Occipital lobe (tissue), 2 donors: ENCODE results near the gene FBN1. TPM values are rescaled to one million over a fixed set of nuclear protein-coding genes. Genes with fewer than 3 reads are reported as not detected.

Experiments used
- DNase-seq: peaks from one replicate; lab custom pipeline; 2025; lab: John Stamatoyannopoulos, UW
- total RNA-seq: library from RNA; depleted of rRNA; stranded (reverse); fragments of >200 nt; gene quantifications from one replicate; pipeline ENCODE4 v1.2.3, GENCODE V29; 2014

FBN1 gene
- total RNA-seq, 1 donor from 2014 or later, result 27.9 TPM

DNA sequence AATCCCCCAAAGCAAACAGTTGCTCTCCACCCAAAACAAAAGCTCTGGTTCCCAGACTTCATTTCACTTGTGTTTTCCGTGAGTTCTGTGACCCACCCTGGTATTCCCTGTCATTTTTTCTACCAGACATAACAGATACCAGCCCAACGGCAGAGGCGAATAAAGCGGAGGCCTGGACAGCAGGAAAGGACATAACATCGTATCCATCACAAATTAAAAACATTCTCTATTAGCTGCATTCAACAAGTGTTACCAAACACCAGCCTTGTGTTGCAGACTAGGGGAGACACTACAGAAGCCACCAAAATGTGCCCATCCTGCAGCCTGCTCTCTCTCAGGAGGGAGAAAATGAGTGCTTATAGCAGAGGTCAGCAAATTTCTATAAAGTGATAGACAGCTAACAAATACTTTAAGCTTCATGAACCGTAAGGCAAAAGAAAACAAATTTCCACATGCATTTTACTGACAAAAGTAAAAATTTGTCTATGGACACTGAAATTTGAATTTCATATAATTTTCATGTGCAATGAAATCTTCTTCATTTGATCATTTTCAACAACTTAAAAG is 7.1 kb upstream of the FBN1 start:
- DNase-seq, result no peak

GRCh38 chr15:48650931-48651330 is 5.4 kb upstream of the FBN1 start:
- DNase-seq, result no peak

GRCh38 chr15:48647962-48648361 is 2.5 kb upstream of the FBN1 start:
- DNase-seq, result no peak

DNA sequence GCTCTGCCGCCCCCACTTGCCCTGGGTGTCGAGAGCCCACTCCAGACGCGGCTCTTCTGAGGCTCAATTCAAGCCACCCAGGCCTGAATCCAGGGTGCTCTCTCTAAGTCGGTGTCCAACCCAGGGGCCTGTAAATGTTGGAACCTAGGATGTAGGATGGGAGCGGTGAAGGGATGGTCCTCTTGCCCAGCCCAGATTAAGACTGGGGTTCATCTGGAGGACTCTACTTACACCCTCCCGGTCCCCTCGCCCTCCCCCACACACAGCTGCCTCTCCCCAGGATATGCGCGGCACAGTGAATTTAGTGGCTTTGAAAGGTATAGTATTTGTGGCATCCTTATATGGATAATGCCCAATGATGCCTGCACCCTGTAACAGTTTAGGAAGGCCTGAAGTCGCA is 822 bp upstream of the FBN1 start:
- DNase-seq, result no peak

GRCh38 chr15:48644827-48645557 is 517 bp downstream of the FBN1 start:
- peak; percentile 76 for DNase-seq

GRCh38 chr15:48644467-48644826 is 1.1 kb downstream of the FBN1 start:
- DNase-seq, result peak; percentile 65

DNA sequence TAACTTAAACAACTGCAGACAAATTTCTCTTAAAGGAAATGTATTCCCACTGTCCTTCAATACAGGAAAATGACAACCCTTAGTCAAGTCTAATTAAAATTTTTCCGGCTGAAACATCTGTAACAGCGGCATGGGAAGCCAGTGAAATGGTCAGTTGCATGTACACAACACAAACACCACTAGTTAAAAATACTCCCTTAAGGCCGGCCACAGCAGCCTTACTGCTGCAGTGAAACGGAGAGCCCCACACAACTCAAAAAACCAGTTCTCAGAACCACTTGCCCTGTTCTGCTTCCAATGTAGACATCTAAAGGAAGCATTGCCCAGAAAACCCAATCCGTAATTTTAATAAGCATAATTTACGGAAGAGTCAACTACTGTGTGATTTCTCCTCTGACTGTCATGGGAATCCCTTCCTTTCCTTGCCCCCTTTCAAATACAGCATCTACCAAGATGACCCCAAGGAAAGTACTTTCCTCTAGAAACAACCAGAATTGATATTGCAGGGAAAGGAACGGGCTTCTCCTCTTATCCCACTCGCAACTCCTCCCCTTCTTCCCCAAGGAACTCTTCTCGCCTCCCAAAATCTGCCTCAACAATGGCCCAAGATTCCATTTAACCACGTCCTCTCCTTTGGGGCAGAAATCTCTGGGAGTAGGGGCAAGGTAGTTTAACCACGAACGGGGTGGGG is 1.6 kb downstream of the FBN1 start:
- DNase-seq, result no peak

- DNase-seq, result no peak
Measured at GRCh38 chr15:48643206-48643605, 2.3 kb downstream of the FBN1 start.

DNA sequence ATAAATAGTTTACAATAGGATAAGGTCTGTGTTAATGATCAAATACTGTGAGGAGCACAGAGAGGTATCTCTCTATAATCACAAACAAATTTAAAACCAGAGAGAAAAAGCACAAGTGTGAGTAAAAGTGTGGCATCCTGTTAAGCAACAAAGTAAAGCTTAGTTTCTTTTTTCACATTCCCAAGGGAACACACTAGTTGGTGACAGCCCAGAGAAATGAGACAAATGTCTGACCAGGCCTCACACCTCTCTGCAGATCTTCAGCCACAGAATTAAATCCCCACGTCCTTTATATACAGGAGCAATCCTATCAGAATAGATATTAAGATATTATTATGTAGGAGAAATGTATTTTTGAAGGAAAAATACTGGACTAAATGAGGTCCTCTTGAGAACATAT is 2.7 kb downstream of the FBN1 start:
- no peak for DNase-seq

DNA sequence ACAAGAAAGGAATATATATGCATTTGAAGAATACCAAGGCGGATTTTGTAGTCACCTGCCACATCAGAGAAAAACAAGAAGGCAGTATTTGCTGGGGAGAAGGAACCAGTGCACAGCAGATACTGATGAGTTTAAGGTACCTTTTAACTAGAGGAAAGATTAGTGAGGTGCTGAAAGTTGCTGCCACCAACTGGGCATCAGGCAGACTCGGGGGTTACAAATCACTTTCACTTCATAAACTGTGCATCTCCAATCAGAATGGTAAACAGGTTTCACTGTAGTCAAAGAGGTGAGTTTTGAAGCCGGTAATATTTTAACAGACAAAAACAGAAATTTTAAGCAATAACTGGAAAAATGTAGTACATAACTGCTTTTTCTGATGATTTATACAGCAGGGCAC is 4.1 kb downstream of the FBN1 start:
- no peak for DNase-seq

DNA sequence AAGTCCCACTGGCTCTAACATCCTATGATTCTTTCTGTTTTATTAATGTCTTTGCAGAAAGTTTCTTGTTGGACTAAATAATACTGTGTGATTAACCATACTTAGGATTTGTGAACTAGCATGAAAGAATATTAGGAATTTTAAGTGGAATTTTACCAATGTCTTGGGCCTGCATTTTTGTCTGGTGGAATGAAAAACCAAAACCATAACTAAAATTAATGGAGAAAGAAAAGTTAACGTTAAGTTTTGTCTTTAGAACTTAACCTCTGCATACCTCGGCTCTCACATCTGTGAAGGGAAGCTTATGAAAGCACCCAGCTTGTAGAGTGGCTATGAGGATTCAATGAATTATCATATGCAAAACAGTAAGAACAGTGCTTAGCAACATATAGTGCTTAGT is 6.5 kb downstream of the FBN1 start:
- no peak for DNase-seq

GRCh38 chr15:48637639-48638038 is 7.9 kb downstream of the FBN1 start:
- DNase-seq, result no peak

DNA sequence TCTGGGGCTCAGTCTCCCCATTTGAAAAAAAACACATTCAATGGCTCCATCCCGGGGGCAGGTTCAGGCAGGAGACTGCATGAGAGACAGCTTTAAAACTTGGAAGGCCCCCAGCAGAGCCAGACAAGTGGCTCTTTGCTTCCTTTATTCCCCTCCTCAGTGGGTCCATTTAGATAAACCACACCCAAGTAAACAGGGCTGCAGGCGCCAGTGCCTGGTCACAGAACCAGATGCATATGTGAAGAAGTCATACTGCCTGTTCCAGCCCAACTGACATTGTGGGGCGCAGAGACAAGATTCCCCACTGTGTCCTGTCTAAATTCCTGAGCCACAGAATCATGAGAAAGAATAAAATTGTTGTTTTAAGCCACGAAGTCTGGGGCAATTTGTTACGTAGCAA is 9.0 kb downstream of the FBN1 start:
- no peak for DNase-seq

DNA sequence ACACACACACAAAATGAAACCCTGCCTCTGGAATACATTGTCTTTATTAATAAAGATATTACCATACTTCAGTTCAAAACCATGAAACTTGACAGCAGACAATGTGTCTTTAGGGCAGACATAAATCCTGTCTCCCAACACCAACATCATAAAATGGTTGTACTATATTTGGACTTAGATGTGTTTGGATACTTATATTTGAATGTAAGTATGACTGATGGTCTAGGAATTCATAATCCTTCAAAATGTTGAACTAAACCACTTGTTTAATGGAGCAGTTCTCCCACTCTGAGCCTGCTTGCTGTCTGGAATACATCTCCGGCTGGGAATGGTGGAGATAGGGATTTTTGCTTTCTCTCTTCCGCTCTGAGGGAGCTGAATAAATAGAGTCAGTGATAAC is 10.6 kb downstream of the FBN1 start:
- DNase-seq, result no peak

- DNase-seq, result no peak
Measured at GRCh38 chr15:48634096-48634495, 11.4 kb downstream of the FBN1 start.

- no peak for DNase-seq
Measured at GRCh38 chr15:48632651-48633050, 12.9 kb downstream of the FBN1 start.

DNA sequence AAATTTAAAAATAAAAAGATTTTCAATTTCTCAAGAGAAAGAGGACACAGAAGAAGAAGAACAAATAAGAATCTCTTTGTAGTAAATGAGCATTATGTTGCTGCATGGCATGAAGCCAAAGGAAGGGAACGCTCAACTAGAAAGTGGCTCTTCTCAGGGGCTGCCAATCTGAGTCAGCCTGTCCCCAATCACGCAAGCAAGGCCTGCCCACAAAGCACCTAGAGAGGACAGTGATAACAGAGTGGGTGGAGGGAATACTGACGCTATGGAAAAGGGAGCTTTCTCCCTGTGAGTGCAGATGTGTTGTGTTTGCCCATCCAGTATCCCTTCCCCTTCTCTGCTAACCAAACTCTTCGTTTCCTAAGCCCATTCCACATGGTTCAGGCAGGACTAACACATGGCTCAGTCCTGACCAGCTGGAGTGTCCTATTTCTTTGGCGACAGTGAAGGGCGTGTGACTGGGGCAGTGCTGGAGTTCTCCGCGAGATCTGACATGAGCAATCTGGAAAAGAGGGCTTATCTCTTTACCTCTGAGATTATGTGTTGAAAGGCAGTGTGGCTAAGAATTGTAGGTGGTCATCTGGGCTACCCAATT is 14.2 kb downstream of the FBN1 start:
- no peak for DNase-seq

DNA sequence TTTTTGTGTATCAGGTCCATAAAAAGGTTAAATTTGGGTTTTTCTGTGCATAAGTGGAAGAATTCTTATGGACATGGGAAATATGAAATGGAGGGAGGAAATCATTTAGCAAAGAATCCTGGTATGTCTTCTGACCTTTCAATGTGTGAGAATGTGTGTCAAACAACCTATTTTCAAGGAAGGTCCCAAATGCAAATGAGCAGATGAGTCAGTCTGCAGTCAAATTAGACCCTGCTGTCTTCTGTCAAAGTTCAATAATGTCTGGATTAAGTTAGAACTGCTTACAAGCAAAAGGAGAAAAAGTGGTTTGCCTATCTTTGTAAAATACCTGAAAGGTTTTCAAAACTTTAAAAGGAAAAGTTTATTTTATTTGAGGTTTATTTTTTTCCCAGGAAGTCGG is 15.3 kb downstream of the FBN1 start:
- DNase-seq, result no peak

DNA sequence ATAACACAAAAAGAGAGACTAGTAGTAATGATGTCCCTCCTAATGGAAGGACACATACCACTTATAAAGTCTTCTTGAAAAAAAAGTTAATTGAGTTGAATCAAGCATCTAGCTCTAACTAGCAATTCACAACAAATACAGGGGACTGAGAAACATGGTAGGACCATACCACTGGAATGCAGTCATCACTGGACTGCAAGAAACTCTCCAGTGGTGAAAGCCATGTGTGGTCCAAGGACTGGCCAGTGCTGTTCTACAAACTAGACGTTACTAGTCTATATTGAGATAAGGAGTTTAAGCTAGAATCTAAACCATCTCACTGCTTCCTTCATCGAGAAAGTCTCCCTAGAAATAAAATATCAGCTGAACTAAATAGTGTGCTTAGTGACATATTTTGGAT is 16.7 kb downstream of the FBN1 start:
- no peak for DNase-seq

GRCh38 chr15:48627260-48627940 is 18.1 kb downstream of the FBN1 start:
- DNase-seq, result no peak

DNA sequence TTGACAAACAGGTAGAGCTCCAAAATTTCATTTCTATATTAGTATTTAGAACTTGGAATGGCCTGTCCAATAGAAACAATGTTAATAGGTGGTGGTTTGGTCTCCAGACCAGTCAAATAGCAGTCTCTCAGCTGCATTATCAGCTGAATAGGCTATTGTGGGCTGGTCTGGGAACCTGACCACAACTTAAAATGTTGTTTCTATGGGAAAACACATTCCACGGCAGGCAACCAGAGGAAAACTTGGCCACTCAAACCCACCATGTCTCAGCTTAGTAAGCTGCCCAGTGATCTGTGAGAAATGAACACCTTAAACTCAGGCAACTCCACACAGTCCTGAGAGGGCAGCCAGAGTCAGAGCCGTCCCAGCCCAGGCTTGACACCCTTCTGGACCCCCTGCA is 20.4 kb downstream of the FBN1 start:
- DNase-seq, result no peak

- no peak for DNase-seq
Measured at GRCh38 chr15:48624700-48625099, 20.8 kb downstream of the FBN1 start.
